Testis (tissue), 3 donors: ENCODE results near the gene STBD1. TPM values are rescaled to one million over a fixed set of nuclear protein-coding genes. Genes with fewer than 3 reads are reported as not detected.

Experiments used
- DNase-seq: peaks from one replicate; pipeline ENCODE4 v3.0.0-alpha.2; 2019
- H3K27ac ChIP-seq, 2 donors: fragments of 200-600 bp; sonication (generic); one replicate each; pipeline ENCODE4 v1.5.1; 2019
- H3K27me3 ChIP-seq: fragments of 200-600 bp; sonication (generic); one replicate; pipeline ENCODE4 v1.5.1; 2019
- H3K36me3 ChIP-seq: fragments of 200-600 bp; sonication (generic); one replicate; pipeline ENCODE4 v1.5.1; 2017; ENCODE audit warnings: low read depth; ENCODE audit errors: missing control alignments
- H3K4me1 ChIP-seq: fragments of 200-600 bp; sonication (generic); one replicate; pipeline ENCODE4 v1.5.1; 2019
- H3K4me3 ChIP-seq, 2 donors: fragments of 200-600 bp; sonication (generic); one replicate each; pipeline ENCODE4 v1.5.1; 2017 to 2019
- H3K9me3 ChIP-seq: fragments of 200-600 bp; sonication (generic); one replicate; pipeline ENCODE4 v1.5.1; 2017
- POLR2A ChIP-seq: fragments of 450-650 bp; IDR thresholded peaks from one replicate; pipeline ENCODE4 v1.6.1; 2017; ENCODE audit warnings: antibody characterized with exemption, mild to moderate bottlenecking, moderate library complexity
- WGBS, 2 donors: methylation state at CpG; one replicate each; pipeline ENCODE4 v1.1.5; 2018; 5-methylcytosine and 5-hydroxymethylcytosine counted together
- intact Hi-C: fragments of 100-400 bp; cut with DNase I; formaldehyde crosslinking; loops from one replicate; pipeline ENCODE4 v1.15.1; 2023; ENCODE audit warnings: low total_unique reads
- polyA plus RNA-seq: library from polyadenylated mRNA; stranded (reverse); fragments of 350-450 nt; fragmentation: Illumina TruSeq; extraction: RNeasy Lipid Tissue Mini Kit (QIAGEN cat#74804); gene quantifications from one replicate; pipeline ENCODE4 v1.2.3, GENCODE V29; 2014; ENCODE audit warnings: low read depth, low replicate concordance; ENCODE audit not compliant: insufficient read depth
- total RNA-seq, 2 donors: library from RNA; depleted of rRNA; stranded (reverse); fragments of >200 nt; gene quantifications; one replicate each; pipeline ENCODE4 v1.2.3, GENCODE V29; 2016
- TF ChIP-seq, protein P1 (sequence below), 3 experiments: fragments of 450-650 bp in 2 of 3; fragments of 200-600 bp in 1 of 3; sonication (generic) in 1 of 3; IDR thresholded peaks; one replicate each; pipeline ENCODE4 v1.5.1; 2016 to 2019; ENCODE audit warnings: antibody characterized with exemption in 3 of 3, mild to moderate bottlenecking in 2 of 3, moderate library complexity in 1 of 3

STBD1 gene
- total and polyA plus RNA-seq, 3 donors from 2014 or later, result 2.5 to 5.3 (median 4.6) TPM

DNA sequence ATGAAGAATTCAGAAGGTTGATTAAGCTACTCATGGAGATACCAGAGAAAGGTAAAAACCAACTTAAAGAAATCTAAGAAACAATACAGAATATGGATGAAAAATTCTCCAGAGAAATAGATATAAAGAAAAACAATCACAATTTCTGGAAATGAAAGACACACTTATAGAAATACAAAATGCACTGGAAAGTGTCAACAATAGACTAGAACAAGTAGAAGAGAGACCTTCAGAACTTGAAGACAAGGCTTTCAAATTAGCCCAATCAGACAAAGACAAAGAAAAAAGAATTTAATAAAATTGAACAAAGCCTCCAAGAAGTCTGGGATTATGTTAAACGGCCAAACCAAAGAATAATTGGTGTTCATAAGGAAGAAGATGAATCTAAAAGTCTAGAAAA is 9.6 kb downstream of the STBD1 start:
- no peaks in the 10 kb centered on the region for H3K36me3 ChIP-seq
- TF ChIP-seq POLR2A, result no peak
- TF ChIP-seq, protein P1, sequence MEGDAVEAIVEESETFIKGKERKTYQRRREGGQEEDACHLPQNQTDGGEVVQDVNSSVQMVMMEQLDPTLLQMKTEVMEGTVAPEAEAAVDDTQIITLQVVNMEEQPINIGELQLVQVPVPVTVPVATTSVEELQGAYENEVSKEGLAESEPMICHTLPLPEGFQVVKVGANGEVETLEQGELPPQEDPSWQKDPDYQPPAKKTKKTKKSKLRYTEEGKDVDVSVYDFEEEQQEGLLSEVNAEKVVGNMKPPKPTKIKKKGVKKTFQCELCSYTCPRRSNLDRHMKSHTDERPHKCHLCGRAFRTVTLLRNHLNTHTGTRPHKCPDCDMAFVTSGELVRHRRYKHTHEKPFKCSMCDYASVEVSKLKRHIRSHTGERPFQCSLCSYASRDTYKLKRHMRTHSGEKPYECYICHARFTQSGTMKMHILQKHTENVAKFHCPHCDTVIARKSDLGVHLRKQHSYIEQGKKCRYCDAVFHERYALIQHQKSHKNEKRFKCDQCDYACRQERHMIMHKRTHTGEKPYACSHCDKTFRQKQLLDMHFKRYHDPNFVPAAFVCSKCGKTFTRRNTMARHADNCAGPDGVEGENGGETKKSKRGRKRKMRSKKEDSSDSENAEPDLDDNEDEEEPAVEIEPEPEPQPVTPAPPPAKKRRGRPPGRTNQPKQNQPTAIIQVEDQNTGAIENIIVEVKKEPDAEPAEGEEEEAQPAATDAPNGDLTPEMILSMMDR (IDR thresholded peaks at IDR 0.05), result no peak
- no peak overlapping the region for H3K4me3 ChIP-seq
- intact Hi-C loops, result no loop called here
- H3K27me3 ChIP-seq, result no peaks in the 10 kb centered on the region
- no peak overlapping the region for H3K27ac ChIP-seq
- DNase-seq, result no peak
- H3K4me1 ChIP-seq, result no peaks in the 10 kb centered on the region
- H3K9me3 ChIP-seq, result no peaks in the 10 kb centered on the region
- 89 to 93% methylated on average over 1 of the region's 1 CpG for WGBS, 2 donors

DNA sequence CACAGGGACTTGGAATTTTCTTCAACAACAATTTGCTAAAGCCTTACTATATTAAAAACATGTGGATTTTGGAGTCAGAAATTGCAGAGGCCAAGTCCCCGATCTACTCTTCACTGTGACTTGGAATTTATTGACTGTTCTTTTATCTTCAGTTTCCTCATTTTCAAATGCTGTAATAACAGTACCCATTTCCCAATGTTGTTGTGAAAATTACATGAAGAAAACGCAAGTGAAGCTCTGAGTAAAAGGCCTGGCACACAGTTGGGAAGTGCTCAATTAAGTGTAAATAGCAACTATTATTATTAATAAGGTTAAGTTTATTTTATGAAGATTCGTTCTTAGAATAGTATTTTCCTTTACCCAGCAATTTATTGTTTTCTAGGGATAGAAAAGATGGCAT is 15.7 kb downstream of the STBD1 start:
- no peak for DNase-seq
- H3K27me3 ChIP-seq, result no peaks in the 10 kb centered on the region
- H3K36me3 ChIP-seq, result no peaks in the 10 kb centered on the region
- no peaks in the 10 kb centered on the region for H3K9me3 ChIP-seq
- H3K4me3 ChIP-seq, result no peak overlapping the region
- intact Hi-C loops, result no loop called here
- H3K27ac ChIP-seq, result no peak overlapping the region
- no peak for TF ChIP-seq POLR2A
- 83 to 86% methylated on average over 3 of the region's 3 CpGs for WGBS, 2 donors
- H3K4me1 ChIP-seq, result no peaks in the 10 kb centered on the region

DNA sequence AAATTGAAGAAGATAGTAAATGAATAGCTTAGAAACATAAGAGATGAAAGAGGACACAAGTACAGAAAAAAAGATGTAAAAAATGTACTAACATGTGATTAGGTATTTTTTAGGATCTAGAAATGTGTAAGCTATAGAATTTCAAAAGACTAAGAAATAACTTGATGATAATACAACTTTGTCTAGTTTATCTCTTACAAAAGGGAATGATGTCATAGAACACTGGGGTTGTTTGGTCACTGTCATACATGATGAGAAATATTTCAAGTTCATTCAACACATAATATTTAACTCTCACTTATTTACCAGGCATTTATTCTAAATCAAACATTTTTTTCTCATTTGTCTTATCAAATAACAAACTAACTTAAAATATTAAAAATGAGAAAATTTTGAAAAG is 18.5 kb downstream of the STBD1 start:
- intact Hi-C loops, result no loop called here
- no peak for DNase-seq
- no peak overlapping the region for H3K27ac ChIP-seq
- no peaks in the 10 kb centered on the region for H3K4me1 ChIP-seq
- no peak overlapping the region for H3K4me3 ChIP-seq
- no peaks in the 10 kb centered on the region for H3K36me3 ChIP-seq
- TF ChIP-seq, protein P1 (IDR thresholded peaks at IDR 0.05), result no peak
- no peak for TF ChIP-seq POLR2A
- H3K9me3 ChIP-seq, result no peaks in the 10 kb centered on the region
- no peaks in the 10 kb centered on the region for H3K27me3 ChIP-seq

DNA sequence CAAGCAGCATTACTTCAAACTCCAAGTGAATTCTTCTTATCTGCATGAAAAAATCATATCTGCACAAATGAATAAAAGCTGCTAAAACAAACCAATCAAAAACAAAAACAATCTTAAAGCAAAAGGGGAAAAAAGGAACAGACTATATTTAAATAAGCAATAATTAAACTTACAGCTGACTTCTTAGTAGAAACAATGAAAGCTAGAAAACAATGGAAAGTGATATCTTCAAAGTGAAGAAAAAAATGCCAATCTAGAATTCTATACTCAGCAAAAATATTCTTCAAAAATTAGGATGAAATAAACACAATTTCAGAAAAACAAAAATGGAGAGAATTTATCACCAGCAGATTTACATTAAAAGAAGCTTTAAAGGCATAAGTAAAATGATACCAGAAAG is 20.0 kb downstream of the STBD1 start:
- TF ChIP-seq POLR2A, result no peak
- TF ChIP-seq, protein P1 (IDR thresholded peaks at IDR 0.05), result no peak
- Histone ChIP-seq H3K36me3 (no peaks in the 10 kb centered on the region), H3K27me3 (no peaks in the 10 kb centered on the region), H3K4me1 (no peaks in the 10 kb centered on the region), H3K4me3 (no peak overlapping the region), H3K9me3 (no peaks in the 10 kb centered on the region), H3K27ac (no peak overlapping the region)
- DNase-seq, result no peak
- intact Hi-C loops, result no loop called here

- Histone ChIP-seq H3K27ac (no peak overlapping the region), H3K4me1 (no peaks in the 10 kb centered on the region), H3K36me3 (no peaks in the 10 kb centered on the region), H3K9me3 (no peaks in the 10 kb centered on the region), H3K27me3 (no peaks in the 10 kb centered on the region), H3K4me3 (no peak overlapping the region)
- intact Hi-C loops, result no loop called here
- TF ChIP-seq, protein P1 (IDR thresholded peaks at IDR 0.05), result no peak
- TF ChIP-seq POLR2A, result no peak
- DNase-seq, result no peak
- 78 to 79% methylated on average over 3 of the region's 3 CpGs for WGBS, 2 donors
Measured at GRCh38 chr4:76334885-76335284, 28.4 kb downstream of the STBD1 start.
